ENCODE results near the gene TULP3. TPM values are rescaled to one million over a fixed set of nuclear protein-coding genes. Genes with fewer than 3 reads are reported as not detected.

Gene TULP3
- total and polyA plus RNA-seq, 10 donors: 3.5 to 15.7 (median 12.8) TPM

DNA sequence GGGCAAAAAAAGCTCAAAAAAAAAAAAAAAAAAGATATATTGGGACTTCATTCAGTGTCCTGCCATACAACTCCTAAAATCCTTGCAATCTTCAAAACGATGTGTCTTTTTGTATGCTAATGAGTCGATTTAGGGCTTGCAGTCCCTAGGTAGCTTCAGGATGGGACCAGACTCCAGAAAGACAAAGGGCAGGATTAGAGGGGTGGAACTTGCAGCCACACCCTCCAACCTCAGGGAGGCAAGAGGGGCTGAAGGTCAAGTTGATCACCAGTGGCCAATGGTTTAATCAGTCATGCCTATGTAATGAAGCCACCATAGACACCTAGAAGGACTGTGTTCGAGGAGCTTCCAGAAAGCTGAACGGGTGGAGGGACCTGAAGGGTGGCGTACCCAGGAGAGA is 97.8 kb downstream of the TULP3 start:
- no peak for DNase-seq
- Histone ChIP-seq H3K36me3 (no peaks in the 10 kb centered on the region), H3K9me3 (peaks cover 0 to 15% (median 10%) of the 10 kb centered on the region in 8 donors), H3K4me3 (no peak overlapping the region), H3K27me3 (replicated peaks in 1 of 7) (no peaks in the 10 kb centered on the region), H3K27ac (no peak overlapping the region), H3K4me1 (no peaks in the 10 kb centered on the region)
- intact Hi-C loops (cut with DNase I; ENCODE audit: low total_unique reads): no loop called here
- TF ChIP-seq, protein P1, sequence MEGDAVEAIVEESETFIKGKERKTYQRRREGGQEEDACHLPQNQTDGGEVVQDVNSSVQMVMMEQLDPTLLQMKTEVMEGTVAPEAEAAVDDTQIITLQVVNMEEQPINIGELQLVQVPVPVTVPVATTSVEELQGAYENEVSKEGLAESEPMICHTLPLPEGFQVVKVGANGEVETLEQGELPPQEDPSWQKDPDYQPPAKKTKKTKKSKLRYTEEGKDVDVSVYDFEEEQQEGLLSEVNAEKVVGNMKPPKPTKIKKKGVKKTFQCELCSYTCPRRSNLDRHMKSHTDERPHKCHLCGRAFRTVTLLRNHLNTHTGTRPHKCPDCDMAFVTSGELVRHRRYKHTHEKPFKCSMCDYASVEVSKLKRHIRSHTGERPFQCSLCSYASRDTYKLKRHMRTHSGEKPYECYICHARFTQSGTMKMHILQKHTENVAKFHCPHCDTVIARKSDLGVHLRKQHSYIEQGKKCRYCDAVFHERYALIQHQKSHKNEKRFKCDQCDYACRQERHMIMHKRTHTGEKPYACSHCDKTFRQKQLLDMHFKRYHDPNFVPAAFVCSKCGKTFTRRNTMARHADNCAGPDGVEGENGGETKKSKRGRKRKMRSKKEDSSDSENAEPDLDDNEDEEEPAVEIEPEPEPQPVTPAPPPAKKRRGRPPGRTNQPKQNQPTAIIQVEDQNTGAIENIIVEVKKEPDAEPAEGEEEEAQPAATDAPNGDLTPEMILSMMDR (IDR thresholded peaks at IDR 0.05 in 8 of 11, conservative IDR thresholded peaks at IDR 0.05 in 3 of 11): no peak
- TF ChIP-seq POLR2AphosphoS5 (IDR thresholded peaks at IDR 0.05): no peak
- no peak for TF ChIP-seq POLR2A (IDR thresholded peaks at IDR 0.05)
- 94 to 96% (median 95%) methylated on average over 5 of the region's 5 CpGs for WGBS, 5 donors

Small RNA genes within 50 kb of the gene (small RNA-seq; reads per million reads assigned to genes)
- 0 to 0.06 (median 0) reads per million in 4 donors for gene RNU6-1315P

Other genes starting within 250 kb of the TULP3 start
- 10 to 100 TPM; 14.3 to 65.6 (median 27.4) TPM for gene FKBP4, start 95.9 kb upstream of the TULP3 start, total RNA-seq
- gene FKBP4, start 95.9 kb upstream of the TULP3 start, polyA plus RNA-seq: 10 to 100 TPM in 2 of 3 donors, 1 to 10 TPM in 1; 8.3 to 24.5 (median 15.8) TPM
- gene ITFG2, start 78.2 kb upstream of the TULP3 start, total RNA-seq: 10 to 100 TPM; 42.7 to 79.3 (median 55.0) TPM
- gene ITFG2, start 78.2 kb upstream of the TULP3 start, polyA plus RNA-seq: 10 to 100 TPM; 28.9 to 44.3 (median 41.4) TPM
- 10 to 100 TPM in 6 of 7 donors, 1 to 10 TPM in 1; 6.8 to 18.8 (median 10.7) TPM for gene NRIP2, start 55.9 kb upstream of the TULP3 start, total RNA-seq
- 1 to 10 TPM; 1.3 to 2.6 (median 1.5) TPM for gene NRIP2, start 55.9 kb upstream of the TULP3 start, polyA plus RNA-seq
- gene TEX52, start 33.9 kb upstream of the TULP3 start, total RNA-seq: not detected
- gene TEX52, start 33.9 kb upstream of the TULP3 start, polyA plus RNA-seq: not detected
- 10 to 100 TPM in 1 of 7 donors, 1 to 10 TPM in 6; 1.8 to 10.2 (median 7.2) TPM for gene FOXM1, start 13.7 kb upstream of the TULP3 start, total RNA-seq
- 1 to 10 TPM; 2.1 to 4.1 (median 3.7) TPM for gene FOXM1, start 13.7 kb upstream of the TULP3 start, polyA plus RNA-seq
- gene RHNO1, start 13.7 kb upstream of the TULP3 start, total RNA-seq: 10 to 100 TPM; 15.9 to 26.0 (median 22.9) TPM
- gene RHNO1, start 13.7 kb upstream of the TULP3 start, polyA plus RNA-seq: 10 to 100 TPM; 19.7 to 25.0 (median 23.6) TPM
- gene TEAD4, start 68.5 kb downstream of the TULP3 start, total RNA-seq: 10 to 100 TPM; 14.2 to 24.2 (median 20.4) TPM
- gene TEAD4, start 68.5 kb downstream of the TULP3 start, polyA plus RNA-seq: 10 to 100 TPM in 1 of 3 donors, 1 to 10 TPM in 2; 5.1 to 11.7 (median 5.3) TPM
- 10 to 100 TPM; 22.7 to 51.1 (median 37.0) TPM for gene TSPAN9, start 186.5 kb downstream of the TULP3 start, total RNA-seq
- 10 to 100 TPM in 1 of 3 donors, 1 to 10 TPM in 2; 3.6 to 13.5 (median 4.7) TPM for gene TSPAN9, start 186.5 kb downstream of the TULP3 start, polyA plus RNA-seq

Measured in spleen (tissue), 11 donors.